ENCODE results near the gene HOXB7. TPM values are rescaled to one million over a fixed set of nuclear protein-coding genes. Genes with fewer than 3 reads are reported as not detected.

The HOXB7 gene
- total and polyA plus RNA-seq, 8 donors: 2.4 to 10.5 (median 6.4) TPM

- Histone ChIP-seq H3K9me3 (no peaks in the 10 kb centered on the region), H3K27ac (peak overlapping the region in 1 of 2 donors; percentile 67), H3K4me1 (peaks cover 3 to 7% of the 10 kb centered on the region in 2 donors), H3K4me3 (no peak overlapping the region), H3K27me3 (peaks cover 15 to 90% of the 10 kb centered on the region in 2 donors), H3K36me3 (no peaks in the 10 kb centered on the region)
- intact Hi-C loops (cut with DNase I): no loop called here
- TF ChIP-seq CTCF (IDR thresholded peaks at IDR 0.05): no peak
- ATAC-seq (no peak), DNase-seq (no peak)
Observed at GRCh38 chr17:48561884-48562810, 48.7 kb downstream of the HOXB7 start.

DNA sequence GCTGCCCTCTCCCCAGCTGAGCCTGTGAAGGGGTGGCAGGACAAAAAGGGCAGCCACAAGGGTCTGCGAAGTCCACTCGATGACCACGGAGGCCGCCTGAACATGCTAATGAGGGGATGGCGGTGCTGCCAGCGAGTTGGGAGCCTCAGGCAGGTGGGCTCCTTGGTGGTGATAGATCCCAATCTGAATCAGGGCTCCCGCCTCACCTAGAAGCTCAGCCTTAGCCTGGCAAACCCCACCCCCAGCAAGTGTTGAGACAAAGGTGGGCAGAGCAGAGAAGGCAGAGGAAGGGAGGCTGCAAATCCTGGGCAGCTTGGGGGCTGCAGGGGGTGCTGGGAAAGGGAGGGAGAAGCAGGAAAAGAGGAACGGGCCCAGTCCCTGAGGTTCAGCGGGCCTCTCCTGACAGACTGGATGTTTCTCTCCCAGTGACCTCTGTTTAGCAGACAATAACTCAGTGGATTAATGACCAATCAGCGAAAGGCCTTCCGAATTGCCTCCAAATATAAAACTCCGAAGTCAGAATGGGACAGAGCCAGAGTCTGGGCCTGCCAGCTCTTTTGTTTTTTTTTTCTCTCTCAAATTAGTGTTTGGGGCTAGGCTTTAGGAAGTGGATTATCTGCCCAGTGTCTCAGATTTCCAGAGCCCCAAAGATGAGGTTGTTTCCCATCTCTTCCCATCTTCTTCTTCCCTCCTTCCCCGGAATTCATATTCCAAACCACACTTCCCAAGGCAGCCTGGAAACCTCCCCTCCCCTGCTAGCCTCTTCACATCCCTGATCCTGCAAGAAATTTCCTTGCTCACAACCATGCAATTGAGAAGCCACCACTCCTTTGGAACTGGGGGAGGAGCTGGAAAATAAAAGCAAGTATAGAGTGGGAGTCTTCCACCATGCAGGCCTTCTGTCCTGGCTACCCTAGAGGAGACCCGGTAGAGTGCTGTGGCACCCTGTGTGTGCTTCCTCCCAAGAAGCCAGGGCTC lies 50.7 kb downstream of the HOXB7 start:
- no peaks in the 10 kb centered on the region for H3K4me1 ChIP-seq
- ATAC-seq (peak; percentile 31), DNase-seq (peak in 2 of 4 donors; percentile 27 to 87)
- peaks cover 16 to 90% of the 10 kb centered on the region in 2 donors for H3K27me3 ChIP-seq
- intact Hi-C loops (cut with DNase I): no loop called here
- no peak overlapping the region for H3K4me3 ChIP-seq
- TF ChIP-seq CTCF (IDR thresholded peaks at IDR 0.05): no peak
- no peaks in the 10 kb centered on the region for H3K9me3 ChIP-seq
- H3K27ac ChIP-seq: peak overlapping the region; percentile 18 to 82
- H3K36me3 ChIP-seq: no peaks in the 10 kb centered on the region

- TF ChIP-seq CTCF (IDR thresholded peaks at IDR 0.05): no peak
- Histone ChIP-seq H3K36me3 (no peaks in the 10 kb centered on the region), H3K27me3 (peaks cover 19 to 90% of the 10 kb centered on the region in 2 donors), H3K27ac (peak overlapping the region; percentile 18 to 82), H3K4me1 (no peaks in the 10 kb centered on the region), H3K4me3 (no peak overlapping the region), H3K9me3 (no peaks in the 10 kb centered on the region)
- ATAC-seq (no peak), DNase-seq (peak in 1 of 4 donors; percentile 13)
- intact Hi-C loops (cut with DNase I): no loop called here
Observed at GRCh38 chr17:48559122-48559839, 51.5 kb downstream of the HOXB7 start.

- Histone ChIP-seq H3K27me3 (peaks cover 15 to 90% of the 10 kb centered on the region in 2 donors), H3K9me3 (no peaks in the 10 kb centered on the region), H3K4me1 (no peaks in the 10 kb centered on the region), H3K27ac (peak overlapping the region in 1 of 2 donors; percentile 82), H3K4me3 (no peak overlapping the region), H3K36me3 (no peaks in the 10 kb centered on the region)
- no peak for ATAC-seq
- no peak for TF ChIP-seq CTCF (IDR thresholded peaks at IDR 0.05)
- no peak for DNase-seq
- intact Hi-C loops (cut with DNase I): no loop called here
Observed at GRCh38 chr17:48558831-48559121, 52.0 kb downstream of the HOXB7 start.
